GM12875 (cell line): ENCODE measurements around the gene BTRC.
A peak's percentile ranks its signal among the peaks of the same experiment; 100 is the strongest.

ENCODE experiments used
- H3K4me3 ChIP-seq: one replicate; pipeline ENCODE4 v1.5.1; 2011; ENCODE audit warnings: low read depth, low read length, control low read depth
- CTCF ChIP-seq: IDR thresholded peaks from 2 replicates; pipeline ENCODE4 v1.5.1; 2011; ENCODE audit warnings: low read depth, mild to moderate bottlenecking, control low read depth, inconsistent platforms, low read length, moderate library complexity, borderline replicate concordance; ENCODE audit not compliant: insufficient read depth

The BTRC gene

GRCh38 chr10:101565370-101565900 lies 211.5 kb downstream of the BTRC start:
- TF ChIP-seq CTCF = no peak
- no peak overlapping the region for H3K4me3 ChIP-seq

GRCh38 chr10:101565936-101566332 lies 212.0 kb downstream of the BTRC start:
- H3K4me3 ChIP-seq = no peak overlapping the region
- no peak for TF ChIP-seq CTCF

GRCh38 chr10:101566333-101567164 lies 212.6 kb downstream of the BTRC start:
- TF ChIP-seq CTCF = peak; percentile 31; the same call in 1 of the 2 replicates
- H3K4me3 ChIP-seq = no peak overlapping the region

GRCh38 chr10:101567165-101568006 lies 213.4 kb downstream of the BTRC start:
- TF ChIP-seq CTCF = no peak
- H3K4me3 ChIP-seq = no peak overlapping the region

GRCh38 chr10:101568054-101568745 lies 214.2 kb downstream of the BTRC start:
- no peak for TF ChIP-seq CTCF
- no peak overlapping the region for H3K4me3 ChIP-seq

- no peak for TF ChIP-seq CTCF
- H3K4me3 ChIP-seq = no peak overlapping the region
Observed at GRCh38 chr10:101569323-101569621, 215.3 kb downstream of the BTRC start.
